ENCODE results near the gene TF. TPM values are rescaled to one million over a fixed set of nuclear protein-coding genes. Genes with fewer than 3 reads are reported as not detected.

Gene TF
- total and polyA plus RNA-seq, 2 of the 8 experiments (the other 6 are each of a cell fraction or from before 2014, with no cell fraction given), result 0.02 to 0.26 TPM

GRCh38 chr3:133759740-133760305 is 13.6 kb downstream of the TF start (continued):
- no peak for TF ChIP-seq GTF2F1 (IDR thresholded peaks at IDR 0.05; ENCODE audit: borderline replicate concordance, low read depth, low read length)
- TF ChIP-seq CEBPB (IDR thresholded peaks at IDR 0.05; ENCODE audit: low read depth, low read length), result no peak
- TF ChIP-seq CREB1 (IDR thresholded peaks at IDR 0.05), result no peak
- no peak for TF ChIP-seq TAF1 (IDR thresholded peaks at IDR 0.05; ENCODE audit: low read depth, low read length)
